Stimulated activated CD4-positive, alpha-beta T cell treated with anti-CD3 and anti-CD28 coated beads, Interleukin-15, amount 100 ng/mL, for 48 hours (primary cell): ENCODE measurements around the gene ZNF778.
A peak's percentile ranks its signal among the peaks of the same experiment; 100 is the strongest.
"Not testable (repeated sequence)": the region's sequence is repeated elsewhere in the genome, so short reads cannot be mapped to it uniquely, and the experiment has no call there.

ENCODE experiments used
- DNase-seq, 2 donors: peaks; one replicate each; pipeline ENCODE4 v3.0.0-alpha.2; 2020; ENCODE audit warnings: low read depth in 2 of 2

Gene ZNF778

GRCh38 chr16:89216315-89217137 is 977 bp upstream of the ZNF778 start:
- DNase-seq = peak; percentile 55 to 73

GRCh38 chr16:89217138-89217387 is 440 bp upstream of the ZNF778 start:
- DNase-seq = no peak

- DNase-seq = no peak
Observed at GRCh38 chr16:89219365-89219764, 1.9 kb downstream of the ZNF778 start.

GRCh38 chr16:89221604-89222003 is 4.1 kb downstream of the ZNF778 start:
- no peak for DNase-seq

- DNase-seq = no peak
Observed at GRCh38 chr16:89222931-89223330, 5.4 kb downstream of the ZNF778 start.

- no peak for DNase-seq
Observed at GRCh38 chr16:89224665-89225064, 7.2 kb downstream of the ZNF778 start.

- DNase-seq = no peak
Observed at GRCh38 chr16:89230255-89230654, 12.8 kb downstream of the ZNF778 start.

GRCh38 chr16:89232107-89232506 is 14.6 kb downstream of the ZNF778 start:
- no peak for DNase-seq

GRCh38 chr16:89233678-89234490 is 16.4 kb downstream of the ZNF778 start:
- DNase-seq = no peak

- DNase-seq = no peak
Observed at GRCh38 chr16:89237733-89238132, 20.2 kb downstream of the ZNF778 start.

- peak; percentile 63 to 64 for DNase-seq
Observed at GRCh38 chr16:89241187-89242007, 23.9 kb downstream of the ZNF778 start.

GRCh38 chr16:89242795-89243200 is 25.3 kb downstream of the ZNF778 start:
- no peak for DNase-seq

GRCh38 chr16:89243664-89244063 is 26.2 kb downstream of the ZNF778 start:
- no peak for DNase-seq

- DNase-seq = not testable (repeated sequence)
Observed at GRCh38 chr16:89244264-89244663, 26.8 kb downstream of the ZNF778 start.

GRCh38 chr16:89244754-89245153 is 27.3 kb downstream of the ZNF778 start:
- no peak for DNase-seq

- DNase-seq = no peak
Observed at GRCh38 chr16:89246383-89246902, 28.9 kb downstream of the ZNF778 start.

GRCh38 chr16:89246903-89247733 is 29.6 kb downstream of the ZNF778 start:
- DNase-seq = peak; percentile 94 to 96

- not testable (repeated sequence) for DNase-seq
Observed at GRCh38 chr16:89247734-89248075, 30.2 kb downstream of the ZNF778 start.

GRCh38 chr16:89248196-89248982 is 30.9 kb downstream of the ZNF778 start:
- no peak for DNase-seq

- DNase-seq = no peak
Observed at GRCh38 chr16:89253548-89254287, 36.2 kb downstream of the ZNF778 start.
